Mesodermal cell (in vitro differentiated cells): ENCODE results near the gene DDX51.

ENCODE experiments used
- H3K27ac ChIP-seq: 2 replicates; pipeline ENCODE4 v1.7.0; 2013; ENCODE audit warnings: mild to moderate bottlenecking, low read depth, low read length, moderate library complexity; ENCODE audit not compliant: severe bottlenecking
- H3K36me3 ChIP-seq: 2 replicates; pipeline ENCODE4 v1.7.1; 2013; ENCODE audit warnings: mild to moderate bottlenecking, low read length, moderate library complexity; ENCODE audit not compliant: control insufficient read depth, insufficient read depth
- H3K4me1 ChIP-seq: one replicate; pipeline ENCODE4 v1.7.1; 2013; ENCODE audit warnings: mild to moderate bottlenecking, low read length; ENCODE audit not compliant: insufficient read depth, control insufficient read depth, poor library complexity, severe bottlenecking
- H3K4me3 ChIP-seq: 2 replicates; pipeline ENCODE4 v1.7.0; 2013; ENCODE audit warnings: low read length, control low read depth, mild to moderate bottlenecking; ENCODE audit not compliant: insufficient read depth, poor library complexity, severe bottlenecking; ENCODE audit errors: extremely low read depth
- H3K9me3 ChIP-seq: 2 replicates; pipeline ENCODE4 v1.7.1; 2013; ENCODE audit warnings: mild to moderate bottlenecking, low read length, moderate library complexity; ENCODE audit not compliant: control insufficient read depth
- WGBS, 2 experiments: methylation state at CpG; one replicate each; pipeline ENCODE4 v1.1.5; 2013; ENCODE audit warnings: missing lambda C conversion rate in 2 of 2; ENCODE audit not compliant: insufficient coverage in 2 of 2; 5-methylcytosine and 5-hydroxymethylcytosine counted together

The DDX51 gene

DNA sequence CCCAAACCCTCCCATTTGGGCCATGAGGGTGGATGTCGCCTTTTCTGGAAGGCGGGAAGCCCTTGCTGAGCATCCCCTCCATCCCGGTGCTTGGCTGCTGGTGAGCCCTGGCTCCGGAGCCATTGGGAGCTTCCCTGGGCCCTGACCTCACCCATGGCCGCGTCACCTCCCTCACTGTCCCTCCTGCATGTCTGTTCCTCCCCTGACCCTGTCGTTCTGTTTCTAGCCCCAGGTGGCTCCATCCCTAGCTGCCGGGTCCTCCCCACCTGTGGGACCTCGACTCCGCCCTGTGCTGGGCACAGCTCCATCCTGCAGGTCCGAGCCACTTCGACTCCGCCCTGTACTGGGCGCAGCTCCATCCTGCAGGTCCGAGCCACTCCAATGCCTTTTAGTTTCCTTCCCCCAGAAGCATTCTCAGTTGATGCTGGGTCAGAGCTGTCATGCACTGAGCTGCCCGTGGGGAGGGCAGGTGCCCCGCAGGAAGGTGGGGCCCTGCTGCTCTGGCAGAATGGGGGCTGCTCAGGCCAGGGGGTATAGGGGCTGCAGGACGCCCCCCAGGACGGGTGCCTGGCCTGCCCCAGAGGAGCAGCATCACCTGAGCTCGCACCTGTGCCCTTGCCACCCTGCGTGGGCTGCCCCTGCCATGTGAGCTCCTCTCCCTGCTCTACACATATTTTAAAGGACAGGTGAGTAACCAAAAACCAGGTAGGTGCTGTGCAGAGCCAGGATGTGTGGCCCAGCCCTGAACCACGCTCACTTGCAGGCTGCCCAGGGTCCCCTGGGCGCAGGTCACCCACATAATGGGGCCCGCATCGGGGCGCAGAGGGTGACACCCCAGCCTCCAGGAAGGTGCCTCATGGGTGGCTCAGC is 19.2 kb upstream of the DDX51 start:
- no peaks in the 10 kb centered on the region for H3K36me3 ChIP-seq
- no peaks in the 10 kb centered on the region for H3K4me1 ChIP-seq
- WGBS, 2 experiments: 67 to 72% methylated on average over 24 to 26 of the region's 26 CpGs
- H3K9me3 ChIP-seq: peaks cover 4% of the 10 kb centered on the region
- no peak overlapping the region for H3K4me3 ChIP-seq
- H3K27ac ChIP-seq: no peak overlapping the region

GRCh38 chr12:132162508-132163031 is 18.5 kb upstream of the DDX51 start:
- 48 to 64% methylated on average over 7 to 14 of the region's 17 CpGs for WGBS, 2 experiments
- H3K4me1 ChIP-seq: no peaks in the 10 kb centered on the region
- no peak overlapping the region for H3K27ac ChIP-seq

GRCh38 chr12:132161796-132162507 is 17.8 kb upstream of the DDX51 start:
- H3K4me1 ChIP-seq: no peaks in the 10 kb centered on the region
- no peak overlapping the region for H3K4me3 ChIP-seq
- H3K9me3 ChIP-seq: peaks cover 11% of the 10 kb centered on the region
- WGBS, 2 experiments: 52 to 57% methylated on average over 11 to 14 of the region's 17 CpGs
- H3K27ac ChIP-seq: no peak overlapping the region
- peaks cover 5% of the 10 kb centered on the region for H3K36me3 ChIP-seq

More at GRCh38 chr12:132162508-132163031, 18.5 kb upstream of the DDX51 start:
- Histone ChIP-seq H3K9me3 (peaks cover 6% of the 10 kb centered on the region), H3K36me3 (no peaks in the 10 kb centered on the region), H3K4me3 (no peak overlapping the region)

GRCh38 chr12:132161036-132161781 is 17.1 kb upstream of the DDX51 start:
- no peaks in the 10 kb centered on the region for H3K4me1 ChIP-seq

DNA sequence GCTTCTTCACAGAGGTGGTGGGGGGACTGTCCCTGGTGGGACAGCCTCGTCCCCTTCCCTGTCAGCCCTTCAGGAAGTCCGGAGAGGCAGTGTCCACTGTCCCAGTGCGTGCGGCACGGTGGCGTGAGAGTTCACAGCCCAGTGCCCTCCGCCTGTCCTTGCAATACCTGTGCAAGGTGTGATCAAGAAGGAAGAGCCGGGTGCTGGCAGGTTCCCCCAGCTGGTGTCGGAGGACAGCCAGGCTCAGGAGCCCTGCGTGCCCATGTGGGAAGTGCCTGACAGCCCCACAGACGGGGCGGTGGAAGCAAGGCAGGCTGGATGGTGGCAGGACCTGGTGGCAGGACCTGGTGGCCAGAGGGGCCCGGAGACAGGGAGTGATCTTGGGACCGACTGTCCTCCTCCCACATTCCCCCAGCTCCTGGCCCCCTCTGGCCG is 16.5 kb upstream of the DDX51 start:
- peaks cover 8% of the 10 kb centered on the region for H3K9me3 ChIP-seq
- no peak overlapping the region for H3K27ac ChIP-seq
- peaks cover 13% of the 10 kb centered on the region for H3K36me3 ChIP-seq
- no peaks in the 10 kb centered on the region for H3K4me1 ChIP-seq
- no peak overlapping the region for H3K4me3 ChIP-seq
- WGBS, 2 experiments: 90 to 94% methylated on average over 10 to 11 of the region's 15 CpGs

More at GRCh38 chr12:132161036-132161781, 17.1 kb upstream of the DDX51 start:
- 65 to 80% methylated on average over 8 to 14 of the region's 14 CpGs for WGBS, 2 experiments
- Histone ChIP-seq H3K36me3 (peaks cover 12% of the 10 kb centered on the region), H3K9me3 (peaks cover 12% of the 10 kb centered on the region), H3K27ac (no peak overlapping the region), H3K4me3 (no peak overlapping the region)

DNA sequence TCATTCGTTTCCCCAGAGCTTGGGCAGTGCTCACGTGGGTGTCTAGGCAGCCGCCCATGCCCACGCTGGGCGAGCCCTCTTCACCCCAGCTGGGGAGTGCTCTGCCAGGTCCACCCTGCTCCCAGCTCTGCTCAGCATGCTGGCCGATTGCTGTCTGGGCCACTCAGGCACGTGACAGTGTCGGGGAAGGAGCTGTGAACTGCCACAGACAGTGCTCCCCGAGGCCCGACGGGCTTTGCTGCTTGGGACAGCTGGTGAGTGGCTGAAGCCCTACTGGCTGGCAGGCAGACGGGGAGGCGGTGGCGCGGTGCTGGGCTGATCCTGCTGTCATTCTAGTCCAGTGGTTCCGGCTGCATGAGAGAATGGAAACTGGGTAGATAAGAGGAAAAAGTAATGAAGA is 15.9 kb upstream of the DDX51 start:
- Histone ChIP-seq H3K9me3 (peaks cover 8% of the 10 kb centered on the region), H3K36me3 (peaks cover 13% of the 10 kb centered on the region), H3K27ac (no peak overlapping the region), H3K4me3 (no peak overlapping the region), H3K4me1 (no peaks in the 10 kb centered on the region)
- 87 to 91% methylated on average over 13 to 16 of the region's 16 CpGs for WGBS, 2 experiments

DNA sequence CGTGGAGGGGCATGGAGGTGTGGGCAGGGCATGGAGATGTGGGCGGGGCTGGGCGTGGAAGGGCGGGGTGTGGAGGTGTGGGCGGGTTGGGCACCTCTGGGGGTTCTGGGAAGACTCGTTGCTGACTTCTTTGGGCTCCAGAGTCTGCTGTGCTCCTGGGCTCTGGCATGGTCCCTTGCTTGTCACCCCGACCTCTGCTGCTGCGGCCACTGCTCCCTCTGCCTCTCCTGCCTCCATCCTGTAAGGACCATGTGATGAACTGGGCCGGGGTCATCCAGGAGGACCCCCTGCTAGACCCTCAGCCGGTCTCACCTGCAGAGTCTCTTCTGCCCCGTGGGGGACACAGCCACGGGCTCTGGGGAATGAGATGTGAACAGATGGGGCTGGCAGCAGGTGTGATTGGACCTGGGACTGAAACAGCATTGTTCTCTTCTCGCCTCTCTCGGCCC is 15.5 kb upstream of the DDX51 start:
- H3K9me3 ChIP-seq: peaks cover 8% of the 10 kb centered on the region
- no peaks in the 10 kb centered on the region for H3K4me1 ChIP-seq
- no peak overlapping the region for H3K4me3 ChIP-seq
- WGBS, 2 experiments: 76 to 81% methylated on average over 5 to 9 of the region's 14 CpGs
- peaks cover 13% of the 10 kb centered on the region for H3K36me3 ChIP-seq
- H3K27ac ChIP-seq: no peak overlapping the region

GRCh38 chr12:132158677-132159554 is 14.8 kb upstream of the DDX51 start:
- no peak overlapping the region for H3K27ac ChIP-seq
- no peak overlapping the region for H3K4me3 ChIP-seq
- H3K4me1 ChIP-seq: no peaks in the 10 kb centered on the region
- peaks cover 13% of the 10 kb centered on the region for H3K36me3 ChIP-seq
- WGBS, 2 experiments: 90 to 94% methylated on average over 32 of the region's 37 CpGs
- H3K9me3 ChIP-seq: peaks cover 8% of the 10 kb centered on the region

- H3K27ac ChIP-seq: no peak overlapping the region
- WGBS, 2 experiments: 93 to 96% methylated on average over 5 of the region's 5 CpGs
- no peaks in the 10 kb centered on the region for H3K4me1 ChIP-seq
- no peak overlapping the region for H3K4me3 ChIP-seq
- peaks cover 8% of the 10 kb centered on the region for H3K9me3 ChIP-seq
- peaks cover 13% of the 10 kb centered on the region for H3K36me3 ChIP-seq
Measured at GRCh38 chr12:132157733-132158409, 13.8 kb upstream of the DDX51 start.
